T follicular helper cell (primary cell): ENCODE measurements around the gene USP9X.
"Not testable (repeated sequence)": the region's sequence is repeated elsewhere in the genome, so short reads cannot be mapped to it uniquely, and the experiment has no call there.

Experiments
- DNase-seq: peaks from one replicate; pipeline ENCODE4 v3.0.0-alpha.2; 2020; ENCODE audit warnings: low read depth

Gene USP9X

DNA sequence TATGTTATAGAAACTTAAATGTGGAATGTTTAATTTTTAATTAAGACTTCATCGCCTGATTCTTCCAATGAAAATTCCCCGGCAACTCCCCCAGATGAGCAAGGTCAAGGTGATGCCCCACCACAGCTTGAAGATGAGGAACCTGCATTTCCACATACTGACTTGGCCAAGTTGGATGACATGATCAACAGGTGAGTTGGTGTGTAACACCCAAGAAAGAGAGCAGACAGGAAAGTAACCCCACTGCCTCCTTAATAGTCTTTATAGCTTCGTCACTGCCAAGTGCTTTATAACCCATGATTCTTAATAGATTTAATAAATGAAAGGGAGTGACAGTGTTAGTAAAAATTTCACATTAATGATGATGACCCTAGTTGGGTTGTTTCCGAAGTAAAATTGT, 43.7 kb downstream of the USP9X start:
- no peak for DNase-seq

DNA sequence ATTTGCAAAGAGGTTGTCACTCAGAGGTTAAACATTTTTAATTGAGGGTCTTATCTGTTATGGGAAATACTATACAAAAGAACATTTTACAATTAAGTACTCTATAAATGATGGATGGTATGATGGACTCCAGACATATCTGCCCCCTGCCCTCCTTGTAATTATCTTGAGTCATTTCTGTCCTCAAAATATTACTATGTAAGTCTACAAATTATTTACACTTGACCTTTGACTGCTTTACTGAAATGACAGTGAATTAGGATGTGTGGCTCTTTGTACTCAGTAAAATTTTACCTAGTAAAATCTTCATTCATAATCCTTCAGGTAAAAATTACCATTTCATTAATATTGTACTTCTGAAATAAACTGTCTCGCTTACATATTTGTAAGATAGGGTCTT, 46.5 kb downstream of the USP9X start:
- no peak for DNase-seq

DNA sequence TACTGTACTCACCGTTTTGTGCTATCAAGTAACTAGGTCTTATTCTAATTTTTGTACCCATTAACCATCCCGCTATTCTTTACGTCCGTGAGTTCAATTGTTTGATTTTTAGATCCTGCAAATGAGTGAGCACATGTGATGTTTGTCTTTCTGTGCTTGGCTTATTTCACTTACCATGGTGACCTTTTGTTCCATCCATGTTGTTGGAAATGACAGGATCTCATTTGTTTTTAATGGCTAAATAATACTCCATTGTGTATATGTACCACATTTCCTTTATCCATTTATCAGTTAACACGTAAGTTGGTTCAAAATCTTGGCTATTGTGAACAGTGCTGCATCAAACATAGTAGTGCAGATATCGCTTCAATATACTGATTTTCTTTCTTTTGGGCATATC, 48.3 kb downstream of the USP9X start:
- no peak for DNase-seq

DNA sequence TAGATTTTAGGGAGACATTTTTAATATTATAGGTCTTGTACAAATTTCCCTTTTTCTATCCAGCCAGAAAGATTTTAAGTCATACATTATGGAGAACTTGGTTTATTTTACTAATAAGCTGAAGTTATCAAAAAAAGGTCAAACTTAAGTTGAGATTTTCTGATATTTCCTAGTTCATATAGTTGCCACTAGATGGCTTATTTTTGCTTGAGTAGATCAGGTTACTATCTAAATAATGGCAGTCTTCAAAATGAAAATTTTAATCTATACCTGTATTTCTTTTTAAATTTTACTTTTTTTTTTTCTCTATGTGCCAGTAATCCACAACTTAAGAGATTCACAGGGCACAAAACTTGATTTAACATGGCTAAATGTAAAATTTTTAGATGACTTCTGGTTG, 52.3 kb downstream of the USP9X start:
- no peak for DNase-seq

DNA sequence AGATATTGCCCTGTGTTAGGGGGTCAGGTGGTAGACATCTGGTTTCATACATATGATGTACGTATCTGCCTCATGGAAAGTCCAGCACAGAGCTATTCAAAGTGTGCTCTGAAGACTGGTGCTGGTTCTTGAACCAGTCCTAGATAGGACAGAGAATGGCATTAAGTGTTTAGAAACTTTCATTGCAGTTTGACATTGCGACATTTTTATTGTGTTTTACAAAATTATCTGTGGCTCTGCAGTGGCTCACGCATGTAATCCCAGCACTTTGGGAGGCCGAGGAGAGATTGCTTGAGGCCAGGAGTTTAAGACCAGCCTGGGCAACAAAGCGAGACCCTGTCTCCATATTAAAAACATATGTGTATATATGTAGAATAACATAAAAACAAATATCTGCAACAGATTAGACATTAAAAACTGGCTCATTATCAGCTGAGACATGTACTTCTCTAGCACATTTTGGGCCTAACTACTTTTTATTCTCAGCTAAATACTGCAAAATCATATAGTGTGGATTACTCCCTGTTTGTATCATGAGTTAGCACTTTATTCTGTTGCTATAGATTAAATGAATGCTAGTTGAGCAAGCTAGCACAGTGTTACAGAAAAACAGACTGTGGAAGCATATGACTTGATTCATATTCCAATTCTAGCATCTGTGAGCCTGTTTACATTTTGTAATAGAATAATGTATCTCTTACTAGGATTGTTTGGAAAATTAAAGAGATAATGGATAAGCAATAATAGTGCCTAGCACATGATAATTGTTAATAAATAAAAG, 57.1 kb downstream of the USP9X start:
- no peak for DNase-seq

DNA sequence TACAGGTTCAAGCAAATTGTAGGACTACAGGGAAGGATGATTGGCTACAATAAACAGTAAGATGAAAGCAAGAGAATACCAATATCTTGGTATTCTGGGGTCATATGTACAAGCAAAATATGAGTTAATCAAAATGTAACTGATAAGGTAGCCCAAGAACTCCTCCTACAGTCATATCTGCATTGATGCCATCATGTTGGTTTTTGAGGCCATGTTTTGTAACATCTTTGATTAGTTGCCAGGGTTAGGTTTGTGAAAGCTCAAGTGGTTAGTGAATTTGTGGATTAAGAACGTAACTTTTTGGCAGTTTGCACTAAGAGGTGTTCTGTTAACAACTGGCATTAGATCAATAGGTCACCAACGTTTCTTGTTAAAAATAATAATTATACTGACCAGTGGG, 59.6 kb downstream of the USP9X start:
- no peak for DNase-seq

DNA sequence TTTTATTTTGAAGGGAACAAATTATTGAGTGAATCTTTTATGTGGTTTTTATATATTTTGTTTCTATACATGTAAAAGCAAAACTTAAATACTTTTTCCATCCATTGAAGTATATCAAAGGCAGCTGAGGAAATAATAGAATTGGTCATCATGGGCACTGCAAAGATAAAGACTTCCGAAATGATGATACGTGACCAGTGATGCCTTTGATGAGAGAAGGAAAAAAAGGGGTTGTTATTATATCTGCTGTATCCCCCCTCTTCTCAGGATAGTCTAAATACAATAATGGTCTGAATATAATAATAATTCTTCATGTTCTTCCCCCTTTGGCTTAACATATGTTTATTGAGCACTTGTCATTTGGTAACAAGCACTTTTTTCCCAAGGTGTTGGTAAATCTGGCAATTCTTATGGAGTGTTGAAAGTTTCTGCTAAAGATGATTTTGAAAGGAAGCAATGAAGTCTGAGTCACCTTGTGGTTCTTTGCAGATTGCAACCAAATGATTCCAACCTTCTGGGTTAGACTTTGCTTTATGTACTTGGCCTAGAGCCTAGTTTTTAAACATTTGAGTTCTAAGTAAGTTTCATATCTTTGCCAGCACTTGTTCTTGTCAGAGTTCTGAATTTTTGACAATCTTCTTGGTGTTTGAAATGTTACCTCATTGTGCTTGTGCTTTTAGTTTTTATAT, 60.8 kb downstream of the USP9X start:
- DNase-seq = no peak

DNA sequence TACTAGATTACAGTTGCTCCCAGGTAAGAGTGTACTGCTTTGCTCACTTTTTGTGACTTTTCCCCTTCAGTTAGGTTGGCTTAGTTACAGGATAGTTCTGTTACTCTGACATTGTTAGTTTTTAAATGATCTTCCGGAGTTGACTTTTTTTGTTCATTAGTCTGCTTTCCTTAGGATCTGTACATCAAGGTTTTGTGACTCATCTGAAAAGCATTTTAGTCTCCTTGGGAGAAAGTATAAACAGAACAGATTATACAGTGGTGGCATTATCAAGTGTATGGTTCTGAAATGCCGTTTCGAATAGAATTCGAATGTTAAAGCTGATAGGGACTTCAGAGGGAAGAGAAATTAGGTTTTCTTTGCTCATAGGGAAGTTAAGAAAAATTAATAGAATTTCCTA, 63.3 kb downstream of the USP9X start:
- no peak for DNase-seq

DNA sequence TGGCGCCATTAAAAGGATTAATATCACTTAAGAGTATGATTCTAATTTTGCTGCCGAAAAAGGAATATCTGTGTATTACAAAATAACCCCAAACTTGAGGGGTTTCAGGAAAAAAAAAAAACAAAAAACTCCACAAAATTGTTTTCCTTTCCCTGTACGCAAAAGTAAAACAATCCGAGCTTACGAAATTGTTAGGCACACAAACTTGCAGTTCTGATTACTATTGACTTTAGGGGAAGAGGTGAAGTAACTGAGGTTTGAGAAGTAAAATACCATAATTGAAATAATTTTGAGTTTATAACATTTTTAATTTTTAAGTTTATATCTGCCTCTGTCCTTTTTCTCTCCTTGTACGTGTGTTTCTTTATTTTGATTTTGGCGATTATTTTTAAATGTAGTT, 64.8 kb downstream of the USP9X start:
- no peak for DNase-seq

DNA sequence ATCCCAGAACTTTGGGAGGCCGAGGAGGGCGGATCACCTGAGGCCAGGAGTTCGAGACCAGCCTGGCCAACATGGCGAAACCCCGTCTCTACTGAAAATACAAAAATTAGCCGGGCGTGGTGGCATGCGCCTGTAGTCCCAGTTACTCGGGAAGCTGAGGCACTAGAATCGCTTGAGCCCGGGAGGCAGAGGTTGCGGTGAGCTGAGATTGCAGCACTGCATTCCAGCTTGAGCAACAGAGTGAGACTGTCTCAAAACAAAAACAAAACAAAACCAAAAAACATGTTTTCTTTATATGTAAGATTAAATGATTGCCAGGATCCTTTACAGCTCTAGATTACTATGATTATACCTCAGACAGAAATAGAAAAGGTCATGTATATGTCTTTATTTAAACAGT, 66.5 kb downstream of the USP9X start:
- DNase-seq = not testable (repeated sequence)

DNA sequence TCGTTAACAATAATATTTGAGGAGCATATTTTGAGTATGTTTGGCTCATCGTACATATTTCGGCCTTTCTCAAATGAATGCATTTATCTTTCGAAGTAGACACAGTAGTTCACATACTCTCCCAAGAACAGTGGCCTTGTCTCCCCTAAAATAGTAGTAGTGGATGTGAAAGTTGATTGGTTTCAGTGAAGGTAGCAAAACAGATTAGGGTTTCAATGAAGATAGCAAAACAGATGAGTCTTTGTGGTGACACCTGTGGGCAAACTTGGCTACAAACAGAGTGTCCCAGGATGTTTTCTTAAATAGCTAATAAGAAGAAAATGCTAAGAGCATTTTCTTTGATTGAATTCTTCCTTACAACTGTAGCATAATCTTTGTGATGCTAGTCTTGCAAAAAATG, 67.0 kb downstream of the USP9X start:
- DNase-seq = no peak

DNA sequence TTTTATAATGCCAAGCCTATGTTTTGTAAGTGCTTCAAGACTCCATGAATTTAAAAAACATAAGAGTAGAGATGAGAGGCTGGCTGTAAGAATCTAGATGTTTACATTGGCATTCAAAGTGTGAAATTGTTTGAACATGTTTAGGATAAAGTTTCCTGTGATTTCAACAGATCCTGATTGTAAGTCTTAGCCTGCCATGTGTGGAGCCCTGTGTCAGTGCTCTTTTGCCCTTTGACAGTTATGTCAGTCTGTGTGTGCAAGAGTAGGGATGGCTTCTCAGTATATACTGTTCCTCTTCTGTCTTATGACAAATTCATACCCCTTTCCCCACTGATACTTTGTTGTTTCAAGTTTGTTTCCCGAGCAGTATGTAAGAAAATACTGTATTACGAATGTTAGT, 68.2 kb downstream of the USP9X start:
- no peak for DNase-seq

DNA sequence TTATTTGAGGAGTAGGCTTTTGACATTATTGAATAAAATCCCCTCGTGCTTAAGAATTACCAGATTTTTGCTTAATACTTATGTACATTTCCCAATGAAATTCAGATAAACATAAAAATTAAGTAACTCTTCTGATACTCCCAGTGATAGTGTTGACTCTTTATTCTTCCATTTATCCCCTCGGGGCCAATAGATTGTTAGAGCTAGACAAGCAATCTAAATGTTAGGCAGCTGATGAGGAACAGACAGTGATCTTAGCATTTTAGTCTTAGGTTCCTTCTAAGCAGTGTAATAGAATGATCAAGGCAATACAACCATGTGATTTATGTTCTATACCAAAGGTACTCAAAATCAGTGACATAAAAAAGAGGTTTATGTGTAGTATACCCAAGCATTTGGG, 68.7 kb downstream of the USP9X start:
- no peak for DNase-seq

DNA sequence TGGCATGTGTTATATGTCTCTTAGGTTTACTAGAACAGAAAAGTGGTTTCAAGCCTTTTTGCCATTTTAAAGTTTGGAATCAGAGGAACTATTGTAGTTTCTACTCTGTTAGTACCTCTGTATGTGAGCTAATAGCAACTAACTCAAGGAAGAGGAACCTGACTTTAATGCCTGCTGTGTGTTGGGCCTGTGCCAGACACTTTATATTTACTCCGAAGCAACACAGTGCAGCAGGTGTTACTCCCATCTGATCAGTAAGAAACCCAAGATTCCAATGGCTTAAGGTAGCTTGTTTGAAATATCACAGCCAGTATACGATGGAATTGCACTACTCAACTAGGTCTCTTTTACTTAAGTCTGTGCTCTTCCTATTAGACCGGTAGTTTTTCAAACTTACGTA, 79.2 kb downstream of the USP9X start:
- DNase-seq = no peak

DNA sequence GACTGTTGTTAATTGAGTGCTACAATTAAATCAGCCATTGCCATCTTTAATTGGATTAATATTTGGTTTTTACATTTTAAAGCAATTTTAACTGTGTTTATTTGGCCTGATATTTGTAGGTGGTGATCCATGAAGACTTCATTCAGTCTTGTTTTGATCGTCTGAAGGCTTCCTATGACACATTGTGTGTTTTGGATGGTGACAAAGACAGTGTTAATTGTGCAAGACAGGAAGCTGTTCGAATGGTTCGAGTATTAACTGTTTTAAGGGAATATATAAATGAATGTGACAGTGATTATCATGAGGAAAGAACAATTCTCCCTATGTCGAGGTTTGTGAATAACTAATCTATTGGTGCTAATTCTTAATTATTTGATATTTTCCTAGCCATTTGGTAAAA, 82.6 kb downstream of the USP9X start:
- no peak for DNase-seq

DNA sequence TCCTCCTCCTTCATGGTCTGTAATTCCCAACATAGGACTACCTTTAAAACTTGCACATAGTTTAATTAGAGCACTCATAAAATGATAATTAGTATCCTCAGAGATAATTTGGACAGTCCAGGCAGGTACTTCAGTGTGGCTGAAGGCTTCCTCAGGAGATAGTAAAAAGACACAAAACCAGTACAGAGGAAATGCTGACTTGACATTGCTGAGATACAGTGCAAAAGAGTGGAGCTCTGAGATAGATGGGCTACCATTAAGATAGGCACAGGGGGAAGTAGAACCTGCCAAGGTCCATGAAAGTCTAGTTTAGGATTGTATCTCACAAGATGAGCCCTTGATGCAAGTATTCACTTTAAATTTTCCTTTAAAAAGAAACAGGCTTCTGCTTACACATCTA, 91.0 kb downstream of the USP9X start:
- no peak for DNase-seq

DNA sequence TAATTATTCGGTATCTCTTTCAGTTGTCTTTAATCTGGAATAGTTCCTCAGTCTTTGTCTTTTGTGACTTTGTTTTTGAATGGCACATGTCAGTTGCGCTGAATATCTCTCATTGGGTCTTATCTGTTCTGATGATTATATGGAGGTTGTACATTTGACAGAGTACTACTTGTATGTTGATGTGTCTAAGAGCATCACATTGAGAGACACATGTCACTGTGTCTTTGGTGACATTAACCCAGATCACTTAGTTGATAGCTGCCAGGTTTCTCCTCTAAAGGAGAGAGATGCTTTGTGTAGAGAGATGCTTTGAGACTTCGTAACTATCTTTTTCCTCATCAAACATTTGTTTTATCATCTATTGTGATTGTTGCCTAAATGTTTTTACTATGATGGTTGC, 92.1 kb downstream of the USP9X start:
- no peak for DNase-seq

DNA sequence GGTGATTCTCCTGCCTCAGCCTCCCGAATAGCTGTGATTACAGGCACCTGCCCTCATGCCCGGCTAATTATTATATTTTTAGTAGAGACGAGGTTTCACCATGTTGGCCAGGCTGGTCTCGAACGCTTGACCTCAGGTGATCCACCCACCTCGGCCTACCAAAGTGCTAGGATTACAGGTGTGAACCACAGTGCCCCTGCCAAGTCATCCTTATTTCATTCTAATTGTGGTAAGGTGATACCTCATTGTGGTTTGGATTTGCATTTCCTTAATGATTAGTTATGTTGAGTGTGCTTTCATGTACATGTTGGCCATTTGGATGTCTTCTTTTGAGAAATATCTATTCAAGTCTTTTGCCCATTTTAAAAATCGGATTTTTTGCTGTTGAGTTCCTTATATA, 93.0 kb downstream of the USP9X start:
- no peak for DNase-seq

DNA sequence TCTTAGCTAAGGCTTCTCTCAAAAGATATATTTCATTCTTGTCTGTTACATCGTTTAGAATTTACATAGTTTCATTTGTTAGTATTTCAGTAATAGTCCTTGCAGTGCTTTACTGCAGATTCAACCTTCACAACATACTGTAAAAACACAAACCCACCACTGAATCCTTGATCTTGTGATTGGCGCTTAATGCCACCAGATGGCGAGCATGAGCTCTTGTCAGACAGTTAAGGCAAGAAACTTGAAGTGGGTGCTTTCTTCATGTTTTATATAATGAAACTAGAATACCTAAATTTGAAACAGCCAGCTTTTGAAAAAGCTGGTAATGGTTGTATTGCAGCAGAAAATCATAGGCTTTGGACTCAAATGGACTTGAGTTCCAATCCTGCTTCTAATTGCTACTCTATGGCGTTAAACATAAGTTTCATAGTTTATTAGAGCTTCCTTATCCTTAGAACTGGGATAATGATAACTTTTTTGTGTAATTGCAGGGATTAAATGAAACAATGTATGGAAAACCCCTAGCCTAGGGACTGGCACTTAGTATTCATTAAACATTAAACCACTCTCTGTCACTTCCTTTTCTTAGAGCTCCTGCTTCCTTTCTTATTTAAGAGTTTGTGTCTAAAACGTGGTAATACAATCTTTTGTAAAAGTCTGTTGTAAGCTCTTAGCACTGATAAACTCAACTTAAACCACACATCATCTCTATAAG, 95.1 kb downstream of the USP9X start:
- DNase-seq = peak; percentile 37

DNA sequence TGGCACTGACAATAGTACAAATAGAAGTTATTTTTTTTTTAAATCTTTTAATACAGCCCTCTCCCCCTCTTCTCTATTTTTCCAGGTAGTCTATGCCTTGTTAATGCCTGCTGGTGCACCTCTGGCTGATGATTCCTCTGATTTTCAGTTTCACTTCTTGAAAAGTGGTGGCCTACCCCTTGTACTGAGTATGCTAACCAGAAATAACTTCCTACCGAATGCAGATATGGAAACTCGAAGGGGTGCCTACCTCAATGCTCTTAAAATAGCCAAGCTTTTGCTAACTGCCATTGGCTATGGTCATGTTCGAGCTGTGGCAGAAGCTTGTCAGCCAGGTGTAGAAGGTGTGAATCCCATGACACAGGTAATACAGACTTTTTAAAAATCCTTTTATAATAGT, 99.1 kb downstream of the USP9X start:
- DNase-seq = no peak

DNA sequence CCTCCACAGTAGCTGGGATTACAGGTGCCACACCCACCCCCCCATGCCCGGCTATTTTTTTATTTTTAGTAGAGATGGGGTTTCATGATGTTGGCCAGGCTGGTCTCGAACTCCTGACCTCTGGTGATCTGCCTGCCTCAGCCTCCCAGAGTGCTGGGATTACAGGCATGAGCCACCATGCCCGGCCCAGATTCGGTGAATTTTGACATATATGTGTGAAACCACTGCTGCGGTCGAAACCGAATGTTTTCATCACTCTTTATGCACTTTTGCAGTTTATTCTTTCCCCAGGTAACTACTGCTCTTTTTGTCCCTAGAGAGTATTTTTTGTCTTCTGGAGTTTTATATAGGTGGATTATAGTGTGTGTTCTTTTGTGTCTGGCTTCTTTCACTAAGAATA, 101.7 kb downstream of the USP9X start:
- not testable (repeated sequence) for DNase-seq

DNA sequence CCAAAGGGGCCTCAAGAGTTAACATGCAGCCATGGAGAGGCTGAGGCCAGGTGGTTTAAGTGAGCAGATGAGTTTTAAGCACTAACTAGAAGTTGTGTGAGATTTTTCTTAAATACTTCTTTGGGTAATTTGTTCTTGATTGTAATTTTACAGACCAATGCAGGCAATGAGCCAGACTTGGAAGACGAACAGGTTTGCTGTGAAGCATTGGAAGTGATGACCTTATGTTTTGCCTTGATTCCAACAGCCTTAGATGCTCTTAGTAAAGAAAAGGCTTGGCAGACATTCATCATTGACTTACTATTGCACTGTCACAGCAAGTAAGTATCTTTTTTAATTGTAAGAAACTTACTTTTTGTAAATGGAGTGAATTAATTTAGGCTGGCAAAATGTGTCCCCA, 103.9 kb downstream of the USP9X start:
- DNase-seq = no peak

DNA sequence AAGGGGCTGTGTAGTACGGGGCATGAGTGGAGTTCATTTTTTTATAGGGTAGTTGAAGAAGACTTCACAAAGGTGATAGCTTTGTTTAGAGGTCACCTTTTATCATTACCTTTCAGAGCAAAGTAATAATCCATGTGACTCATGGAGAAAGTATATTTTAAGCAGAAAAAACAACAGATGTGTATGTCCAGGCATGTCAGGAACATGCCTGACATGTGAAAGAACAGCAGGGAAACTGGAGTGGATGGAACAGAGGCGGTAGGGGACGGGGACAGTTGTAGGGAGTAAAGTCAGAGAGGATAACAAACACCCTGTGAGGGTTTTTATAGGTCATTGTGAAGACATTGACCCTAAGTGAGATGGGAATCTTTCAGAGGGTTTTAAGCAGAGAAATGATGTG, 107.6 kb downstream of the USP9X start:
- no peak for DNase-seq
